ENCODE measurements around the gene MAPT. TPM values are rescaled to one million over a fixed set of nuclear protein-coding genes. Genes with fewer than 3 reads are reported as not detected.

Gene MAPT
- total and polyA plus RNA-seq, 2 of the 13 experiments (the other 11 are each of a cell fraction or from before 2014, with no cell fraction given) = 2.1 to 2.8 TPM

DNA sequence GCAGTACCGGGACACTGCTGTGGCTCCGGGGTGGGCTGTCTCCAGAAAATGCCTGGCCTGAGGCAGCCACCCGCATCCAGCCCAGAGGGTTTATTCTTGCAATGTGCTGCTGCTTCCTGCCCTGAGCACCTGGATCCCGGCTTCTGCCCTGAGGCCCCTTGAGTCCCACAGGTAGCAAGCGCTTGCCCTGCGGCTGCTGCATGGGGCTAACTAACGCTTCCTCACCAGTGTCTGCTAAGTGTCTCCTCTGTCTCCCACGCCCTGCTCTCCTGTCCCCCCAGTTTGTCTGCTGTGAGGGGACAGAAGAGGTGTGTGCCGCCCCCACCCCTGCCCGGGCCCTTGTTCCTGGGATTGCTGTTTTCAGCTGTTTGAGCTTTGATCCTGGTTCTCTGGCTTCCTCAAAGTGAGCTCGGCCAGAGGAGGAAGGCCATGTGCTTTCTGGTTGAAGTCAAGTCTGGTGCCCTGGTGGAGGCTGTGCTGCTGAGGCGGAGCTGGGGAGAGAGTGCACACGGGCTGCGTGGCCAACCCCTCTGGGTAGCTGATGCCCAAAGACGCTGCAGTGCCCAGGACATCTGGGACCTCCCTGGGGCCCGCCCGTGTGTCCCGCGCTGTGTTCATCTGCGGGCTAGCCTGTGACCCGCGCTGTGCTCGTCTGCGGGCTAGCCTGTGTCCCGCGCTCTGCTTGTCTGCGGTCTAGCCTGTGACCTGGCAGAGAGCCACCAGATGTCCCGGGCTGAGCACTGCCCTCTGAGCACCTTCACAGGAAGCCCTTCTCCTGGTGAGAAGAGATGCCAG, 117.6 kb downstream of the MAPT start (continued):
- TF ChIP-seq, protein P1, sequence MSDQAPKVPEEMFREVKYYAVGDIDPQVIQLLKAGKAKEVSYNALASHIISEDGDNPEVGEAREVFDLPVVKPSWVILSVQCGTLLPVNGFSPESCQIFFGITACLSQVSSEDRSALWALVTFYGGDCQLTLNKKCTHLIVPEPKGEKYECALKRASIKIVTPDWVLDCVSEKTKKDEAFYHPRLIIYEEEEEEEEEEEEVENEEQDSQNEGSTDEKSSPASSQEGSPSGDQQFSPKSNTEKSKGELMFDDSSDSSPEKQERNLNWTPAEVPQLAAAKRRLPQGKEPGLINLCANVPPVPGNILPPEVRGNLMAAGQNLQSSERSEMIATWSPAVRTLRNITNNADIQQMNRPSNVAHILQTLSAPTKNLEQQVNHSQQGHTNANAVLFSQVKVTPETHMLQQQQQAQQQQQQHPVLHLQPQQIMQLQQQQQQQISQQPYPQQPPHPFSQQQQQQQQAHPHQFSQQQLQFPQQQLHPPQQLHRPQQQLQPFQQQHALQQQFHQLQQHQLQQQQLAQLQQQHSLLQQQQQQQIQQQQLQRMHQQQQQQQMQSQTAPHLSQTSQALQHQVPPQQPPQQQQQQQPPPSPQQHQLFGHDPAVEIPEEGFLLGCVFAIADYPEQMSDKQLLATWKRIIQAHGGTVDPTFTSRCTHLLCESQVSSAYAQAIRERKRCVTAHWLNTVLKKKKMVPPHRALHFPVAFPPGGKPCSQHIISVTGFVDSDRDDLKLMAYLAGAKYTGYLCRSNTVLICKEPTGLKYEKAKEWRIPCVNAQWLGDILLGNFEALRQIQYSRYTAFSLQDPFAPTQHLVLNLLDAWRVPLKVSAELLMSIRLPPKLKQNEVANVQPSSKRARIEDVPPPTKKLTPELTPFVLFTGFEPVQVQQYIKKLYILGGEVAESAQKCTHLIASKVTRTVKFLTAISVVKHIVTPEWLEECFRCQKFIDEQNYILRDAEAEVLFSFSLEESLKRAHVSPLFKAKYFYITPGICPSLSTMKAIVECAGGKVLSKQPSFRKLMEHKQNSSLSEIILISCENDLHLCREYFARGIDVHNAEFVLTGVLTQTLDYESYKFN (CRISPR knock-in tag; conservative IDR thresholded peaks at IDR 0.05) = peak; percentile 41
- TF ChIP-seq NRL (CRISPR knock-in tag; IDR thresholded peaks at IDR 0.05; ENCODE audit: borderline replicate concordance) = 0 out of 2 replicates have a peak, but pooled peaks have one; percentile 12
- no peak for TF ChIP-seq FOSL1 (CRISPR knock-in tag; IDR thresholded peaks at IDR 0.05; ENCODE audit: borderline replicate concordance)
- peak; percentile 20; the same call in 1 of the 2 replicates for TF ChIP-seq SALL1 (CRISPR knock-in tag; IDR thresholded peaks at IDR 0.05)

DNA sequence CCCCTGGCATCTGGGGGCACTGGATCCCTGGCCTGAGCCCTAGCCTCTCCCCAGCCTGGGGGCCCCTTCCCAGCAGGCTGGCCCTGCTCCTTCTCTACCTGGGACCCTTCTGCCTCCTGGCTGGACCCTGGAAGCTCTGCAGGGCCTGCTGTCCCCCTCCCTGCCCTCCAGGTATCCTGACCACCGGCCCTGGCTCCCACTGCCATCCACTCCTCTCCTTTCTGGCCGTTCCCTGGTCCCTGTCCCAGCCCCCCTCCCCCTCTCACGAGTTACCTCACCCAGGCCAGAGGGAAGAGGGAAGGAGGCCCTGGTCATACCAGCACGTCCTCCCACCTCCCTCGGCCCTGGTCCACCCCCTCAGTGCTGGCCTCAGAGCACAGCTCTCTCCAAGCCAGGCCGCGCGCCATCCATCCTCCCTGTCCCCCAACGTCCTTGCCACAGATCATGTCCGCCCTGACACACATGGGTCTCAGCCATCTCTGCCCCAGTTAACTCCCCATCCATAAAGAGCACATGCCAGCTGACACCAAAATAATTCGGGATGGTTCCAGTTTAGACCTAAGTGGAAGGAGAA, 118.2 kb downstream of the MAPT start:
- Histone ChIP-seq H3K4me2 (ENCODE audit: low read depth, low read length) (peak overlapping the region; percentile 74), H3K27ac (ENCODE audit: extremely low read length, insufficient read depth, low read length) (no peak overlapping the region), H3K27me3 (ENCODE audit: control insufficient read depth in 1 of 2, insufficient read depth in 2 of 2, low read length in 2 of 2) (no peaks in the 10 kb centered on the region; a peak in 2 of 5 replicates), H4K20me1 (ENCODE audit: insufficient read depth, low read length) (no peaks in the 10 kb centered on the region), H2AFZ (ENCODE audit: low read length) (no peak overlapping the region), H3K4me1 (ENCODE audit: insufficient read depth, low read length) (peaks cover 57% of the 10 kb centered on the region), H3K79me2 (ENCODE audit: insufficient read depth, low read length) (no peaks in the 10 kb centered on the region), H3K9me3 (ENCODE audit: low read length) (no peaks in the 10 kb centered on the region), H3K36me3 (replicated peaks in 1 of 2; ENCODE audit: control insufficient read depth in 1 of 2, insufficient read depth in 2 of 2, low read length in 2 of 2) (no peaks in the 10 kb centered on the region), H3K4me3 (replicated peaks in 1 of 3; ENCODE audit: insufficient read depth in 1 of 3, low read depth in 2 of 3, low read length in 3 of 3) (peak overlapping the region in 1 of 3 experiments; percentile 2; a peak in 1 of 6 replicates), H3K9ac (ENCODE audit: insufficient read depth, low read depth, low read length) (no peak overlapping the region)
- no TSS peak for BruUV-seq (replicated peaks)
- intact Hi-C loops (cut with micrococcal nuclease; ENCODE audit: unreplicated experiment) (loop anchor here (1.0 kb wide), 1 partner anchor 8 kb away; no protein-coding TSS in a partner anchor), in situ Hi-C loops (cut with HindIII; ENCODE audit: extremely low pct_ligation_motif_present, low pct_unique_long_range_greater_than_20kb) (loop anchor here (25.0 kb wide), 1 partner anchor 825 kb away; no protein-coding TSS in a partner anchor)
- 61% methylated on average over 11 of the region's 11 CpGs for whole genome bisulfite sequencing (ENCODE audit: low lambda C conversion rate)
- CTCF ChIA-PET (ENCODE audit: low intra/inter-chr PET ratio, low total read pairs) = no interaction called here
- no peak for FAIRE-seq
- ATAC-seq = peak; percentile 18
- POLR2A ChIA-PET = interaction anchor here (1.4 to 2.3 kb wide), 2 partner anchors 8 to 181 kb away, joined by 5 to 15 read pairs; partner anchors contain the start of gene KANSL1
- DNase-seq (ENCODE audit: low spot score) = no peak
- TF ChIP-seq SP5 (CRISPR knock-in tag; IDR thresholded peaks at IDR 0.05; ENCODE audit: borderline replicate concordance, low read depth) = no peak
- 0 out of 2 replicates have a peak, but pooled peaks have one; percentile 8 for TF ChIP-seq HNRNPL (IDR thresholded peaks at IDR 0.05; ENCODE audit: low read depth, low read length)
- no peak for TF ChIP-seq POLR2AphosphoS2 (IDR thresholded peaks at IDR 0.05; ENCODE audit: low read depth, low read length)
- TF ChIP-seq ZNF260 (CRISPR knock-in tag; IDR thresholded peaks at IDR 0.05; ENCODE audit: borderline replicate concordance, low read depth) = no peak
- no peak for TF ChIP-seq RORA (CRISPR knock-in tag; IDR thresholded peaks at IDR 0.05)
- no peak for TF ChIP-seq MTA3 (CRISPR knock-in tag; IDR thresholded peaks at IDR 0.05)
- 0 out of 2 replicates have a peak, but pooled peaks have one; percentile 34 for TF ChIP-seq SP4 (CRISPR knock-in tag; IDR thresholded peaks at IDR 0.05)
- TF ChIP-seq, protein P2, sequence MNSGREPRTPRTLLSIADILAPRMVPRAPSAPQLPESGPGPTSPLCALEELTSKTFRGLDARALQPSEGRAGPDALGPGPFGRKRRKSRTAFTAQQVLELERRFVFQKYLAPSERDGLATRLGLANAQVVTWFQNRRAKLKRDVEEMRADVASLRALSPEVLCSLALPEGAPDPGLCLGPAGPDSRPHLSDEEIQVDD (CRISPR knock-in tag; IDR thresholded peaks at IDR 0.05; ENCODE audit: borderline replicate concordance) = 0 out of 2 replicates have a peak, but pooled peaks have one; percentile 21
- TF ChIP-seq TMF1 (CRISPR knock-in tag; IDR thresholded peaks at IDR 0.05; ENCODE audit: low read depth) = 0 out of 2 replicates have a peak, but pooled peaks have one; percentile 56
- 0 out of 2 replicates have a peak, but pooled peaks have one; percentile 44 for TF ChIP-seq ZFP41 (CRISPR knock-in tag; IDR thresholded peaks at IDR 0.05; ENCODE audit: borderline replicate concordance)
- TF ChIP-seq, protein P3, sequence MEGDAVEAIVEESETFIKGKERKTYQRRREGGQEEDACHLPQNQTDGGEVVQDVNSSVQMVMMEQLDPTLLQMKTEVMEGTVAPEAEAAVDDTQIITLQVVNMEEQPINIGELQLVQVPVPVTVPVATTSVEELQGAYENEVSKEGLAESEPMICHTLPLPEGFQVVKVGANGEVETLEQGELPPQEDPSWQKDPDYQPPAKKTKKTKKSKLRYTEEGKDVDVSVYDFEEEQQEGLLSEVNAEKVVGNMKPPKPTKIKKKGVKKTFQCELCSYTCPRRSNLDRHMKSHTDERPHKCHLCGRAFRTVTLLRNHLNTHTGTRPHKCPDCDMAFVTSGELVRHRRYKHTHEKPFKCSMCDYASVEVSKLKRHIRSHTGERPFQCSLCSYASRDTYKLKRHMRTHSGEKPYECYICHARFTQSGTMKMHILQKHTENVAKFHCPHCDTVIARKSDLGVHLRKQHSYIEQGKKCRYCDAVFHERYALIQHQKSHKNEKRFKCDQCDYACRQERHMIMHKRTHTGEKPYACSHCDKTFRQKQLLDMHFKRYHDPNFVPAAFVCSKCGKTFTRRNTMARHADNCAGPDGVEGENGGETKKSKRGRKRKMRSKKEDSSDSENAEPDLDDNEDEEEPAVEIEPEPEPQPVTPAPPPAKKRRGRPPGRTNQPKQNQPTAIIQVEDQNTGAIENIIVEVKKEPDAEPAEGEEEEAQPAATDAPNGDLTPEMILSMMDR (CRISPR knock-in tag; IDR thresholded peaks at IDR 0.05) = no peak

All from HepG2 (cell line).